Neural cell (in vitro differentiated cells): ENCODE measurements around the gene MAT2A.

Experiments
- CTCF ChIP-seq: fragments of 450-650 bp; IDR thresholded peaks from 2 replicates; pipeline ENCODE4 v1.5.1; 2014; ENCODE audit warnings: antibody characterized with exemption, mild to moderate bottlenecking, moderate library complexity; ENCODE audit not compliant: poor library complexity, severe bottlenecking
- EZH2 ChIP-seq: fragments of 200-600, 300-800 bp; shearing (Covaris generic), sonication (generic); IDR thresholded peaks from 2 replicates; pipeline ENCODE4 v1.6.1; 2014; ENCODE audit warnings: antibody characterized with exemption, low read length, borderline replicate concordance, mild to moderate bottlenecking; ENCODE audit not compliant: insufficient read depth, poor library complexity, severe bottlenecking
- POLR2AphosphoS5 ChIP-seq: IDR thresholded peaks from 2 replicates; pipeline ENCODE4 v1.6.1; 2012
- TAF1 ChIP-seq: IDR thresholded peaks from 2 replicates; pipeline ENCODE4 v1.6.1; 2012; ENCODE audit warnings: low read depth

- TF ChIP-seq EZH2 (no peak), CTCF (no peak), TAF1 (no peak), POLR2AphosphoS5 (no peak)
Observed at GRCh38 chr2:85549826-85550225, 10.9 kb downstream of the MAT2A start.
